Endothelial cell (in vitro differentiated cells): ENCODE results near the gene PTPN4. TPM values are rescaled to one million over a fixed set of nuclear protein-coding genes. Genes with fewer than 3 reads are reported as not detected.

Experiments used
- DNase-seq: peaks from one replicate; pipeline ENCODE4 v3.0.0; 2021; ENCODE audit warnings: low spot score
- H3K27ac Mint-ChIP-seq: one replicate; pipeline ENCODE4 v1.8.0; 2021; ENCODE audit warnings: mixed read lengths, inconsistent platforms; ENCODE audit not compliant: unreplicated experiment
- H3K27me3 Mint-ChIP-seq: one replicate; pipeline ENCODE4 v1.8.0; 2021; ENCODE audit warnings: mild to moderate bottlenecking, moderate library complexity, mixed read lengths, inconsistent platforms; ENCODE audit not compliant: unreplicated experiment
- H3K36me3 Mint-ChIP-seq: one replicate; pipeline ENCODE4 v1.8.0; 2021; ENCODE audit warnings: mild to moderate bottlenecking, low read depth, mixed read lengths, inconsistent platforms; ENCODE audit not compliant: unreplicated experiment
- H3K4me1 Mint-ChIP-seq: one replicate; pipeline ENCODE4 v1.8.0; 2021; ENCODE audit warnings: mild to moderate bottlenecking, mixed read lengths, inconsistent platforms; ENCODE audit not compliant: unreplicated experiment
- H3K4me3 Mint-ChIP-seq: one replicate; pipeline ENCODE4 v1.8.0; 2021; ENCODE audit warnings: mild to moderate bottlenecking, mixed read lengths, inconsistent platforms; ENCODE audit not compliant: unreplicated experiment
- H3K9me3 Mint-ChIP-seq: one replicate; pipeline ENCODE4 v1.8.0; 2021; ENCODE audit warnings: mixed read lengths, inconsistent platforms; ENCODE audit not compliant: unreplicated experiment
- total RNA-seq: library from RNA; stranded (reverse); fragmentation: NEBNext Ultra II Directional; extraction: Animal tissue kit (Norgen Biotek cat#: 25700); gene quantifications from one replicate; pipeline ENCODE4 v1.2.1, GENCODE V29; 2021; ENCODE audit not compliant: unreplicated experiment
- TF ChIP-seq, protein P1 (sequence below): fragments of 200-600 bp; sonication (generic); IDR thresholded peaks from one replicate; pipeline ENCODE4 v1.5.0; 2021; ENCODE audit warnings: antibody characterized with exemption; ENCODE audit not compliant: unreplicated experiment

The PTPN4 gene
- total RNA-seq, 1 donor from 2014 or later = 51.0 TPM

DNA sequence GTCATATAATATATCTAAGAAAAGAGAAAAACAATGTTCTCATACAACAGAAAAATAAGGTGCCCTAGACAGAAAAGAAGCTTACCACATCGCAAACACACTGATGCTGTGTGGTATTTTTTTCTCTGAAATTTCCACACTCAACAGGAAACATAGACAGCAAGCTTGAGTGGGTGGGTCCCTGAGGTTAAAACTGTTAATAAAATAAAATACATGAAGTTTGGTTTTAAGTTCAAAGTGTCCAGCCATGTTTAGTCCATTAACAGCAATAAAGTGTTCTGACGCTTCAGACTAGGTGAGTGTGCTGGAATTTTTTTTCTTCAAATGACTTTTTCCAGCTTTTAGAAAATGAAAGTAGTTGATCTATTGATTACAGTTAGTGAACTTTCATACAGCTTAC is 169.8 kb downstream of the PTPN4 start:
- H3K4me3 Mint-ChIP-seq = no peak overlapping the region
- TF ChIP-seq, protein P1, sequence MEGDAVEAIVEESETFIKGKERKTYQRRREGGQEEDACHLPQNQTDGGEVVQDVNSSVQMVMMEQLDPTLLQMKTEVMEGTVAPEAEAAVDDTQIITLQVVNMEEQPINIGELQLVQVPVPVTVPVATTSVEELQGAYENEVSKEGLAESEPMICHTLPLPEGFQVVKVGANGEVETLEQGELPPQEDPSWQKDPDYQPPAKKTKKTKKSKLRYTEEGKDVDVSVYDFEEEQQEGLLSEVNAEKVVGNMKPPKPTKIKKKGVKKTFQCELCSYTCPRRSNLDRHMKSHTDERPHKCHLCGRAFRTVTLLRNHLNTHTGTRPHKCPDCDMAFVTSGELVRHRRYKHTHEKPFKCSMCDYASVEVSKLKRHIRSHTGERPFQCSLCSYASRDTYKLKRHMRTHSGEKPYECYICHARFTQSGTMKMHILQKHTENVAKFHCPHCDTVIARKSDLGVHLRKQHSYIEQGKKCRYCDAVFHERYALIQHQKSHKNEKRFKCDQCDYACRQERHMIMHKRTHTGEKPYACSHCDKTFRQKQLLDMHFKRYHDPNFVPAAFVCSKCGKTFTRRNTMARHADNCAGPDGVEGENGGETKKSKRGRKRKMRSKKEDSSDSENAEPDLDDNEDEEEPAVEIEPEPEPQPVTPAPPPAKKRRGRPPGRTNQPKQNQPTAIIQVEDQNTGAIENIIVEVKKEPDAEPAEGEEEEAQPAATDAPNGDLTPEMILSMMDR = no peak
- H3K36me3 Mint-ChIP-seq = no peaks in the 10 kb centered on the region
- no peaks in the 10 kb centered on the region for H3K9me3 Mint-ChIP-seq
- no peak for DNase-seq
- H3K27me3 Mint-ChIP-seq = no peaks in the 10 kb centered on the region
- no peaks in the 10 kb centered on the region for H3K4me1 Mint-ChIP-seq
- H3K27ac Mint-ChIP-seq = no peak overlapping the region

DNA sequence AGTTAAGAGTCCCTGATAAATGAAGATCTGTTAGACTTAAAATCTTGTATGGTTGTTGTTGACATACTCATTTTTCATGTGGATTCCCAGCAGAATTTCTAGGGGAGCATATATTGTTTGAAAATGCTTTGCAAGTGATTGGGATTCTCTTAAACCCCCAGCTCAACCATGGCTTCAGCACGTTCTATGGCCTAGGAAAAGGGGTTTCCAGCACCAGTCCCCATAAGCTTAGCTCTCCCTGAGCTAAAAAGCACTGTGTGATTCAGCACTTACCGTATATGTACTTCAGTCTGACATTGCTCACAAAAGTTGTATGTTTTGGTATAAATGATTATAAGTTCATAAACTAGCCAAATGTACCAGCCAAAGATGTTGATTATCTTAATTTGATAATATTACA is 173.1 kb downstream of the PTPN4 start:
- DNase-seq = no peak
- TF ChIP-seq, protein P1 = no peak
- Mint-ChIP-seq H3K36me3 (peaks cover 7% of the 10 kb centered on the region), H3K27ac (no peak overlapping the region), H3K4me3 (no peak overlapping the region), H3K4me1 (no peaks in the 10 kb centered on the region), H3K9me3 (no peaks in the 10 kb centered on the region), H3K27me3 (no peaks in the 10 kb centered on the region)

DNA sequence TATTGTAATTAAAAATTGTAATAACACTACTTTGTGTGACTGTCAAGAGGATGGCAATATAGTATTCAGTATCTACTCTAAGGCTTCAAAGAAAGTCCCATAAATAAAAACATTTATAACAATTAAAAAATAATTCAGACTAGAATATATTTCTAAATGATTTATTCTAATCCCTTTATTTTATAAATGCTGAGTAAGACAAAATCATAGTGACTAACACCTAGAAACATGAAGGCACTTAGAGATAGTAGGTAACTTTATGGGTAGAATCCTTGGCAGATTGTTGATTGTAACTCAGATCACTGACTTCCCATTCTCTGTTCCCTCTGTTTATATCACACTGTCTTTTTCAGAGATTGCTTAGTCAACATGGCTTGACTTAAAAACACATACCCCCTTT is 174.6 kb downstream of the PTPN4 start:
- Mint-ChIP-seq H3K4me3 (no peak overlapping the region), H3K27me3 (no peaks in the 10 kb centered on the region), H3K36me3 (peaks cover 7% of the 10 kb centered on the region), H3K4me1 (no peaks in the 10 kb centered on the region), H3K27ac (no peak overlapping the region), H3K9me3 (no peaks in the 10 kb centered on the region)
- no peak for DNase-seq
- TF ChIP-seq, protein P1 = no peak

DNA sequence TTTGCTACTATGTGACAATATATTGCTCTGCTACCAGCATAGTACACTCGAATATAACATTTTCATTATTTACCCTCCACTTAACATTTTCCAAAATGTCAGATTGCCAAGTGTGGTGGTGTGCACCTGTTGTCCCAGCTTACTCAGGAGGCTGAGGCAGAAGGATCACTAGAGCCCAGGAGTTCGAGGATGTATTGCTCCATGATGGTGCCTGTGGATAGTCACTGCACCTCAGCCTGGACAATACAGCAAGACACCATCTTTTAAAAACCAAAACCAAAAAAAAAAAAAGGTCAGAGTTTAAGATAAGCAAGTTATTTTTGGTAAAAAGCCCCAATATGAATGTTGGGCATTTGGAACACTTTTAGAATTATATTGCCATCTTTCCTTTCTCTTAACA is 178.0 kb downstream of the PTPN4 start:
- no peak overlapping the region for H3K27ac Mint-ChIP-seq
- no peaks in the 10 kb centered on the region for H3K4me1 Mint-ChIP-seq
- TF ChIP-seq, protein P1 = no peak
- H3K9me3 Mint-ChIP-seq = no peaks in the 10 kb centered on the region
- DNase-seq = no peak
- no peak overlapping the region for H3K4me3 Mint-ChIP-seq
- H3K27me3 Mint-ChIP-seq = no peaks in the 10 kb centered on the region
- peaks cover 11% of the 10 kb centered on the region for H3K36me3 Mint-ChIP-seq

DNA sequence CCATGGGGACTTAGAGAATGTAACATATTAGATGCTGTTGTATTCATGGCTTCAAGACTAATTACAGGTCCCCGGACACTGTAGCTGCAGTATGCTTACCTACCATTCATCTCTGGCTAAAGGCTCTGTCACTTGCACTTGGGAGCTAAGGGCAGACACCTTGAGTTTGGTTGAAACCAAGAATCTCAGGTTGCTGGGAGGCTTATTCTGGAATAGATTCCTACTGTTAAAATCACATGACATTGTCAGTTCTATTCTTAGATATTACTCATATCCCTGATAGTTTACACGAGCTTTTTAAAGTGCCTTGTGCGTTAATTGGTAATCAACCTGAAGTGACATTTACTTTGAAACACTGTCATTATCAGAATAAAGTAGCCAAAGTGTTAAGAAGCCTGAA is 180.2 kb downstream of the PTPN4 start:
- TF ChIP-seq, protein P1 = no peak
- Mint-ChIP-seq H3K9me3 (no peaks in the 10 kb centered on the region), H3K27me3 (no peaks in the 10 kb centered on the region), H3K4me3 (no peak overlapping the region), H3K27ac (no peak overlapping the region), H3K36me3 (peaks cover 11% of the 10 kb centered on the region), H3K4me1 (no peaks in the 10 kb centered on the region)
- DNase-seq = no peak
